Karpas-422 (cell line): ENCODE data around the gene TBC1D1. TPM values are rescaled to one million over a fixed set of nuclear protein-coding genes. Genes with fewer than 3 reads are reported as not detected.

ENCODE experiments used
- DNase-seq: peaks from one replicate; pipeline ENCODE4 v3.0.0-alpha.2; 2015
- H2AFZ ChIP-seq: fragments of 200-600 bp; sonication (generic); 2 replicates; pipeline ENCODE4 v1.6.1; 2014; ENCODE audit warnings: antibody characterized with exemption, low read length, mixed read lengths
- H3K27ac ChIP-seq: fragments of 200-600 bp; sonication (generic); 2 replicates; pipeline ENCODE4 v1.5.1; 2014; ENCODE audit warnings: mild to moderate bottlenecking, low read length, moderate library complexity
- H3K27me3 ChIP-seq: fragments of 200-600 bp; sonication (generic); 2 replicates; pipeline ENCODE4 v1.6.1; 2014; ENCODE audit warnings: low read length, mixed read lengths
- H3K36me3 ChIP-seq: fragments of 200-600 bp; sonication (generic); 2 replicates; pipeline ENCODE4 v1.6.1; 2014; ENCODE audit warnings: low read length, mixed read lengths; ENCODE audit not compliant: insufficient read depth
- H3K4me1 ChIP-seq: fragments of 200-600 bp; sonication (generic); 2 replicates; pipeline ENCODE4 v1.6.1; 2014; ENCODE audit warnings: mild to moderate bottlenecking, low read length, mixed read lengths
- H3K4me2 ChIP-seq: fragments of 200-600 bp; sonication (generic); 2 replicates; pipeline ENCODE4 v1.6.1; 2014; ENCODE audit warnings: low read length, low read depth, mild to moderate bottlenecking; ENCODE audit not compliant: poor library complexity, severe bottlenecking
- H3K4me3 ChIP-seq: fragments of 200-600 bp; sonication (generic); 2 replicates; pipeline ENCODE4 v1.5.1; 2014; ENCODE audit warnings: mild to moderate bottlenecking, antibody characterized with exemption, low read length, mixed read lengths
- H3K79me2 ChIP-seq: fragments of 200-600 bp; sonication (generic); 2 replicates; pipeline ENCODE4 v1.6.1; 2014; ENCODE audit warnings: mild to moderate bottlenecking, low read length, mixed read lengths
- H3K9ac ChIP-seq: fragments of 200-600 bp; sonication (generic); 2 replicates; pipeline ENCODE4 v1.6.0; 2014; ENCODE audit warnings: low read length
- H3K9me2 ChIP-seq: fragments of 200-600 bp; sonication (generic), shearing (Covaris generic); replicated peaks from 2 replicates; pipeline ENCODE4 v1.6.0; 2014; ENCODE audit warnings: mild to moderate bottlenecking, low read length, moderate library complexity; ENCODE audit not compliant: insufficient read depth
- H3K9me3 ChIP-seq: fragments of 300-700, 200-600 bp; sonication (generic); 2 replicates; pipeline ENCODE4 v1.6.1; 2014; ENCODE audit warnings: low read length, mixed read lengths
- H4K20me1 ChIP-seq: fragments of 200-600 bp; sonication (generic); 2 replicates; pipeline ENCODE4 v1.6.1; 2014; ENCODE audit warnings: mild to moderate bottlenecking, antibody characterized with exemption, low read length, low read depth; ENCODE audit not compliant: insufficient read depth
- total RNA-seq: library from RNA; depleted of rRNA; stranded (reverse); fragments of >200 nt; shearing (Covaris generic); gene quantifications from 2 replicates; pipeline ENCODE4 v1.2.3, GENCODE V29; 2014; ENCODE audit warnings: low replicate concordance

TBC1D1 gene
- total RNA-seq, 1 experiment from 2014 or later, result 30.5 TPM

DNA sequence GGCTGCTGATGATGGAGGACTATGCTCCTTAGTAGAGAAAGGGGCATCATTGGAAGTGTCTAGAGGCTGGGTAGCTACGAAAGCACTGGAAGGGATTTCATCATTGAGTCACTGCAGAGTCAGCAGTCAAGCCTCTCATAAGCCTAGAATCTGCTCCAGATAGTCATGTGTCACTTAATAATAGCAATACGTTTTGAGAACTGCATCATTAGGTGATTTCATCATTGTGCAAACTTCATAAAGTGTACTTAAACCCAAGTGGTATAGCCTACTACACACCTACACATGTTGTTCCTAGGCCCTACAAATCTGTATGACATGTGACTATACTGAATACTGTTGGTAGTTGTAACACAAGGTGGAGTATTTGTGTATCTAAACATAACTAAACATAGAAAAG is 234.9 kb downstream of the TBC1D1 start:
- no peak for DNase-seq
- 0 out of 2 replicates have a peak, but pooled peaks cover 4% of the 10 kb centered on the region for H3K4me1 ChIP-seq

DNA sequence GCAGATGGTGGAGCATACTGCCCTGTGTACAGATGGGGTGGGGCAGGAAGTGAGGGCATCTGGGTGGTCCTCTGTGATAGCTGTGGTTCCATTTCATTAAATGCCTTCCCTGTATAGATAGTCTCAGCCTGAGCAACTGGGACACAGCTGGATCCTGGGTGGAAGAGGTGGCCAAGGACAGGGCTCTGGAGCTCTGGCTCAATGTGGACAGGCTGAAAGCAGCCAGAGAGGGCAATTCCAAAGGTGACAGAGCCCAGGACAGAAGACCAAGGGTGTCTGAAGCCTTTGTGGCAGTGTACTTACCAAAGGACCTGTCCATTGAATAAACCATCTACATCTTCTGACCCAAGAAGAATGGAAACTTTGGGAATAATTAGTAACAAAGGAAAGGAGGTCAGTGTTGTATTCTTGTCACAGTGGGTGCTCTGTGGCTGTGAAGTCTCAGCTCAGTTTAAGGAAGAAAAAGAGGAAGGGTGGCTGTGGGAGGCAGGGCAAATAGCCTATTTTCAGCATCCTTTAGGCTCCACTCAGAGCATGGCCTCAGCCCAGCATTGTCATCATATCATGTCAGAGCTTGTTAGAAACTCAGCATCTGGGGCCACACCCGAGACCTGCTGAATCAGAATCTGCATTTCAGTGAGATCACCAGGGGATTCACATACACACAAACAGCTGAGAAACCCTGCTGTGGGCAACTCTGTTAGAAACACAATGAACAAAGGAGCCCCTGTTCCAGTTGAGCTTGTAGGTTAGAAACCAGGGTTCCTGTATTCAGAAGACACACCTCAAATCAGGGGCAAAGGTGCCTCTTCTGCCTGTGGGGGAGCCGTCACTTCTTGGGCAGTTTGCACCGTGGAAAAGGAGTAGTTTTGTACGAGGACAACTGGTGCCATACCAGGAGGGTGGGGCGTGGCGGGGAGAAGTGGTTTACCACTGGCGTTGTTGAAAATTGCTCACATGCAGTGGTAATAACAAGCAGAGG is 237.9 kb downstream of the TBC1D1 start:
- H3K9me2 ChIP-seq, result no peaks in the 10 kb centered on the region
- no peak overlapping the region for H3K27ac ChIP-seq
- no peak overlapping the region for H3K4me3 ChIP-seq
- H3K79me2 ChIP-seq, result no peaks in the 10 kb centered on the region
- H3K9me3 ChIP-seq, result no peaks in the 10 kb centered on the region
- no peak overlapping the region for H3K4me2 ChIP-seq
- H3K9ac ChIP-seq, result no peak overlapping the region
- no peak overlapping the region for H2AFZ ChIP-seq
- H3K27me3 ChIP-seq, result no peaks in the 10 kb centered on the region
- H3K4me1 ChIP-seq, result 0 out of 2 replicates have a peak, but pooled peaks cover 4% of the 10 kb centered on the region
- H3K36me3 ChIP-seq, result no peaks in the 10 kb centered on the region
- DNase-seq, result no peak
- no peaks in the 10 kb centered on the region for H4K20me1 ChIP-seq

More for the DNA sequence above, 234.9 kb downstream of the TBC1D1 start:
- no peak overlapping the region for H3K4me3 ChIP-seq
- no peak overlapping the region for H3K4me2 ChIP-seq
- H3K36me3 ChIP-seq, result no peaks in the 10 kb centered on the region
- H3K9me3 ChIP-seq, result no peaks in the 10 kb centered on the region
- H3K27me3 ChIP-seq, result no peaks in the 10 kb centered on the region
- no peaks in the 10 kb centered on the region for H3K9me2 ChIP-seq
- no peaks in the 10 kb centered on the region for H3K79me2 ChIP-seq
- no peak overlapping the region for H3K9ac ChIP-seq
- no peak overlapping the region for H3K27ac ChIP-seq
- H4K20me1 ChIP-seq, result no peaks in the 10 kb centered on the region
- no peak overlapping the region for H2AFZ ChIP-seq

DNA sequence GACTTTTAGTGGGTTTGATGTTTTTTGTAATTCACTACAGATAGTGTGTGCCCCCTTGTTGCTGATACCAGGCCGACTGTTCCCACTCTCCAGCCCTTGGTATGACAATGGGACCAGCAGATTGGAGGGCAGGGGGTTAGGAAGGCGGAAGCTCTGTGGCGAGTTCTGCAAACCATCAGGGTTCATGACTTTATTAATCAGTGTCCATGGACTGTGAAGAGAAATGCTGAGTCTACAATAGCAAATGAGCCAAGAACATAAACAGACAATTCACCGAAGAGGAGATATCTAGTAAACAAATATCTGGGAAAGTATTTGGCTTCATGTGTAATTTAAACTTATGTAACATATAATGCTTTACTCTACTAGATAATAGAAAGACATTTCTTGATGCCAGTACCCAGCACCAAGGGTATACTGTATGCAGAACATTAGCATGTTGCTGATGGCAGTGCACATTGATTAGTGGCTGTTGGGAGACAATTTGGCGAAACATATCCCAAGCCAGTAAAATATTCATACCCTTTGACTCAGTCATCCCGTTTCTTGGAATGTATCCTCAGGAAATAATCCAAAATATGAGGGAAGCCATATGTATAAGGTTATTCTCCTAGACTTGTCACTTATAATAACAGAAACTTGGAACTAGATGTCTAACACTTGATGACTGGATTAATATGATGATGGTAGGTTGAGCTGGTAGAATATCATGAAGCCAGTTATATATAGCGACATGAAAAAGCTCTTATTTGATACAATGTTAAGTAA is 238.8 kb downstream of the TBC1D1 start:
- H3K4me1 ChIP-seq, result 0 out of 2 replicates have a peak, but pooled peaks cover 4% of the 10 kb centered on the region
- no peak overlapping the region for H3K4me2 ChIP-seq
- no peaks in the 10 kb centered on the region for H3K36me3 ChIP-seq
- no peak overlapping the region for H3K27ac ChIP-seq
- no peaks in the 10 kb centered on the region for H3K9me3 ChIP-seq
- no peaks in the 10 kb centered on the region for H3K9me2 ChIP-seq
- H3K27me3 ChIP-seq, result no peaks in the 10 kb centered on the region
- H2AFZ ChIP-seq, result no peak overlapping the region
- no peak overlapping the region for H3K4me3 ChIP-seq
- no peak overlapping the region for H3K9ac ChIP-seq
- H4K20me1 ChIP-seq, result no peaks in the 10 kb centered on the region
- H3K79me2 ChIP-seq, result no peaks in the 10 kb centered on the region
- DNase-seq, result no peak

DNA sequence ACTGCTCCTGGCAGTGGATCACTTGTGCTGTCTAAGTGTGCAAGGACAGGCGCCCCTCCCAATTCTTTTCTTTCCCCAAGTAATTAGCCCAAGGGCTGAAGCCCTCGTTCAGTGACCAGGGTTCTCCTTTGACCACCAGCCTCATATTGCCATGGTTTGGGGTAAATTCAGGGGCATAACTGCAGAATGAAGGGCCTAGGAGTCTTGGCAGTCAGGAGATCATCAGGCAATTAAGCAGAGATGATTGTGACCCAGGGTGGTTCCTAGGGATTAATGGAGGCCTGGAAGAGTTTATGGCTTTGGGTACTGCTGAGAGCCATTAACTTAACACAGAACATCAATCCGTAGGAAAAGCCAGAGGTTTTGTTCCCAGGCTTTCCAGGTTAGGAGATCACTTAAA is 240.0 kb downstream of the TBC1D1 start:
- DNase-seq, result no peak
- Histone ChIP-seq H3K27ac (no peak overlapping the region), H3K27me3 (no peaks in the 10 kb centered on the region), H2AFZ (no peak overlapping the region), H3K4me1 (0 out of 2 replicates have a peak, but pooled peaks cover 4% of the 10 kb centered on the region), H3K4me3 (no peak overlapping the region), H4K20me1 (no peaks in the 10 kb centered on the region), H3K4me2 (no peak overlapping the region), H3K9me2 (no peaks in the 10 kb centered on the region), H3K9ac (no peak overlapping the region), H3K36me3 (no peaks in the 10 kb centered on the region), H3K79me2 (no peaks in the 10 kb centered on the region), H3K9me3 (no peaks in the 10 kb centered on the region)

DNA sequence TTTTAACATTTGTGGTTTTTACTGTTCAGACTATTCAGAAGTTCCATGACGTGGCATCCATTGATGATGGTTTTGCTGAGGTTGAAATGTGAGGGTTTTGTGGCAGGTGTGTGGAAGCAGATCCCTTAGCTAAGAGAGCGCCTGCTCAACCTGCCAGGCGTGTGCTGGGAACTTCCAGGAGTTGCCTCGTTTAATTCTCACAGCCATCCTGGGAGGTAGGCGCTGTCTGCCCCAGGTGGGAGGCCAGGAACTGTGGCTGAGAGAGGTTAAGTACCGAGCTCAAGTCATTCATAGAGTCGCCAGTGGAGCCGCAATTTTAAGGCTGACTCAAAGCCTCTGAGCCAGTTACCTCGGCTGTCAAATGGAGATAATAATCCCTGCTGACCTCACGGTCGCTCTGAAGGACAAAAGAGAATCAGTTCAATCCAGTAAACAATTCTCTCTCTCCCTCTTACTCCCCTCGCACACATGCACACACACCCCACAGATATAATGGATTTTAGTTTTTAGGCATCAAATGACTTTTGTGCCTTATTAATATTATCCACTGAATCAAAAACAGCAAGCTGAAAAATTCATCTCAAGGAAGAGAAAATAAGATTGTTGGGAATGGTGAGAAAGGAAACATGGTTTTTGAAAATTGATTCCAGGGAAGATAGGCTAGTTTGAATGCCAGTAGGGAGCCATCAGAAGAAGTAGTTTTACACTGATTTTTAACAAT is 240.6 kb downstream of the TBC1D1 start:
- H3K9ac ChIP-seq, result no peak overlapping the region
- no peak overlapping the region for H3K4me2 ChIP-seq
- no peak overlapping the region for H2AFZ ChIP-seq
- H3K27ac ChIP-seq, result no peak overlapping the region
- no peak for DNase-seq
- H3K9me2 ChIP-seq, result no peaks in the 10 kb centered on the region
- no peaks in the 10 kb centered on the region for H3K27me3 ChIP-seq
- H3K79me2 ChIP-seq, result no peaks in the 10 kb centered on the region
- H3K9me3 ChIP-seq, result no peaks in the 10 kb centered on the region
- 0 out of 2 replicates have a peak, but pooled peaks cover 4% of the 10 kb centered on the region for H3K4me1 ChIP-seq
- no peak overlapping the region for H3K4me3 ChIP-seq
- H4K20me1 ChIP-seq, result no peaks in the 10 kb centered on the region
- H3K36me3 ChIP-seq, result no peaks in the 10 kb centered on the region

DNA sequence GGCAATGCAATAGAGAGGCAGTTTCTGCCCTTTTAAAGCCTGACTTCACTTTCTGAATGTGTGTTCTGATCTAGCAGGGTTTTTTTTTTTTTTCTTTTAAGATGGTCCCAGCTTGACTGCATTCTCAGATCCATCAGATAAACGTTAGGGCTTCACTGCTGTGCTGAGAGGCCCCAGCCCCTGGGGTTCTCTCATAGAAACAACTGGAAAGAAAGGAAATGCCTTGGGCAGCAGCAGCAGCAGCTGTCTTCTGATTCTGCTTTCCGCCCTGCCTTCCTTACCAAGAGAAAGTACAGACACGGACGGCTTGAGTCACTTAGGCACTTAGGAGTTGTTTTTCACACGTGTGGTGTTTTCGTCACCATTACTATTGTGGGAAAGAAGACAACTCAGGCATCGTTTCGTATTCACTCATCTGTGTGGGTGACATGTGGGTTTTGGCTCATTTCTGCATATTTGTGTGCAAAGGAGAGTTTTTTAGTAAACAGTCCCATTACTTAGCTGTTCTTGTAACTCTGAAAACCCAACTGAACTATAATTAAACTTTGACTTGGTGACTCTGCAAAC is 241.3 kb downstream of the TBC1D1 start:
- H3K4me1 ChIP-seq, result 0 out of 2 replicates have a peak, but pooled peaks cover 4% of the 10 kb centered on the region
- no peak overlapping the region for H3K4me2 ChIP-seq
- no peaks in the 10 kb centered on the region for H3K36me3 ChIP-seq
- no peaks in the 10 kb centered on the region for H3K9me2 ChIP-seq
- no peaks in the 10 kb centered on the region for H3K79me2 ChIP-seq
- DNase-seq, result no peak
- H3K27me3 ChIP-seq, result no peaks in the 10 kb centered on the region
- H3K27ac ChIP-seq, result no peak overlapping the region
- H2AFZ ChIP-seq, result no peak overlapping the region
- H3K9me3 ChIP-seq, result no peaks in the 10 kb centered on the region
- no peak overlapping the region for H3K9ac ChIP-seq
- H3K4me3 ChIP-seq, result no peak overlapping the region
- H4K20me1 ChIP-seq, result no peaks in the 10 kb centered on the region

DNA sequence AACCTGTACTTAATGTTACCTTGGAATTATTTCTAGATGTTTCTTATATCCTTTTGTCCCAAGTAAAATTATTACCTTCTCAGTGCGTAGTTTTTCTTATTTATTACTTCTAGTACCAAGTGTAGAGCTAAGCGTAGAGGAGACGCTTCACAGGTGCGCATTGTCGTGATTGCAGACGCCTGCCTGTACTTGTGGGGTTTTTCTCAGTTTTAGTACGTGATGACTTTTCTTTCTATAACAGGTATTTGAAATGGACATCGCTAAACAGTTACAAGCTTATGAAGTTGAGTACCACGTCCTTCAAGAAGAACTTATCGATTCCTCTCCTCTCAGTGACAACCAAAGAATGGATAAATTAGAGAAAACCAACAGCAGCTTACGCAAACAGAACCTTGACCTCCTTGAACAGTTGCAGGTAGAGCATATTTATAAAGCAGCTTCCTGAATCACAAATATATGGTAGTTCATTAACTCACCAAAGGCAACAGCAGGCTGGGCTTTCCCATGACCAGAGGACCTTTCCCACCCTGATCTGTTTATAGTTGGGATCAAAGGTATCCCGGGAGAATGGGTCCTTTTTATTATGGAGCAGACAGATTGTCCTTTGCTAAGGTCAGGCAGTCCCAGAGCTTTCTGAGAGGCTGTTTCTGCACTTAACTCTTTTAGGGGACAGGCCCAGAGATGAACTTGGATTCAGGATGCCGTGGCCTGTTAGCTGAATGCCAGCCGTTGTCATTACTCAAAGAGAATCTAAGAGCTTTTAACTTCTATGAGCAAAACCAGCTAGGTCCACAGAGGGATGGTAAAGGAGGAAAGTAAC is 242.2 kb downstream of the TBC1D1 start:
- H3K27me3 ChIP-seq, result no peaks in the 10 kb centered on the region
- H3K9me3 ChIP-seq, result no peaks in the 10 kb centered on the region
- no peaks in the 10 kb centered on the region for H3K36me3 ChIP-seq
- no peak overlapping the region for H3K4me2 ChIP-seq
- no peak overlapping the region for H2AFZ ChIP-seq
- no peaks in the 10 kb centered on the region for H3K79me2 ChIP-seq
- no peaks in the 10 kb centered on the region for H3K9me2 ChIP-seq
- no peak overlapping the region for H3K9ac ChIP-seq
- H3K4me3 ChIP-seq, result no peak overlapping the region
- H4K20me1 ChIP-seq, result no peaks in the 10 kb centered on the region
- no peak for DNase-seq
- no peak overlapping the region for H3K27ac ChIP-seq
- H3K4me1 ChIP-seq, result 0 out of 2 replicates have a peak, but pooled peaks cover 4% of the 10 kb centered on the region
